Endometrial microvascular endothelial cells (primary cell): ENCODE data around the gene CHST15. TPM values are rescaled to one million over a fixed set of nuclear protein-coding genes. Genes with fewer than 3 reads are reported as not detected.

ENCODE experiments used
- in situ Hi-C: cut with HindIII; loops from 2 replicates; pipeline ENCODE4 v1.10.0; 2017; ENCODE audit warnings: low sequenced_read_pairs, low pct_unique_long_range_greater_than_20kb; ENCODE audit errors: inconsistent ontology term
- total RNA-seq: library from RNA; depleted of rRNA; stranded (reverse); fragments of >200 nt; gene quantifications from one replicate; pipeline ENCODE4 v1.2.3, GENCODE V29; 2015; ENCODE audit errors: inconsistent ontology term

CHST15 gene
- total RNA-seq, 1 donor from 2014 or later = 6.9 TPM

GRCh38 chr10:124025660-124026588 lies 67.5 kb downstream of the CHST15 start:
- in situ Hi-C loops = no loop called here

DNA sequence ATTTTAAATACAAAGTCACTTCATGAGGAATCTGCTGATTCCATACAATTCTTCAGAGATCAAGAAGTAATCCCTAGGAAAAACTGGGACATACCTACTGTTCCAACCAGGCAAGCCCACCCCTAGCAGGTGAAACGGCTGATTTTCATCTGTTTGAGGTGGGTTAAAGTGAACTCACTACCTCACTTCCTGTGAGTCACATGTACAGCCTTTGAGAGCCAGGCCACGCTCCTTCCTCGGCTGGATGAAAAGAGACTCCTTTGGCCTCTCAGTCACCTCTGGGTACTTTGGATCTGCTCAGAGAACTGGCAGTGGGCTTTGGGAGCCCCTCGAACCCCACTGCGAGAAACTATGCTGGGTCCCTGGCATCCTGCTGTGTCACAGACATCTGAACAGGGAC lies 68.2 kb downstream of the CHST15 start:
- in situ Hi-C loops = no loop called here

DNA sequence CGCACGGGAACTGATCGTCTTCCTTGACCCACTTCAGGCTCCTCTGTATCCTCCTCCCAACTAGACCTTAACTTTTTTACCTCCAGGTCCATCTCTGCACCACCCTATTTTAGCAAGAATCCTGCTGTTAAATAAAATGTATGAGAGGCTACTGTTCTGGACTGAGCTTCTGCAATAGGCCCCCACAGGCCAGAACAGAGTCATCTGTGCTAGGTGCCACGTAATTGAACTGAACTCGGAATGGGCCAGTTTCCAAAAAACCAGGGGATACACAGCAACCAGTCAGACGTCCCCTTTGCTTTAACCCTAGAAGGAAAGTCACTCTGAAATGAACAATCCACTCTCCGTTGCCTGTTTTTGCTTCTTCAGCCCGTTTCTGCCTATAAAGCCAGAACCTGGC lies 71.3 kb downstream of the CHST15 start:
- in situ Hi-C loops = no loop called here

GRCh38 chr10:124020981-124021815 lies 72.2 kb downstream of the CHST15 start:
- in situ Hi-C loops = no loop called here

DNA sequence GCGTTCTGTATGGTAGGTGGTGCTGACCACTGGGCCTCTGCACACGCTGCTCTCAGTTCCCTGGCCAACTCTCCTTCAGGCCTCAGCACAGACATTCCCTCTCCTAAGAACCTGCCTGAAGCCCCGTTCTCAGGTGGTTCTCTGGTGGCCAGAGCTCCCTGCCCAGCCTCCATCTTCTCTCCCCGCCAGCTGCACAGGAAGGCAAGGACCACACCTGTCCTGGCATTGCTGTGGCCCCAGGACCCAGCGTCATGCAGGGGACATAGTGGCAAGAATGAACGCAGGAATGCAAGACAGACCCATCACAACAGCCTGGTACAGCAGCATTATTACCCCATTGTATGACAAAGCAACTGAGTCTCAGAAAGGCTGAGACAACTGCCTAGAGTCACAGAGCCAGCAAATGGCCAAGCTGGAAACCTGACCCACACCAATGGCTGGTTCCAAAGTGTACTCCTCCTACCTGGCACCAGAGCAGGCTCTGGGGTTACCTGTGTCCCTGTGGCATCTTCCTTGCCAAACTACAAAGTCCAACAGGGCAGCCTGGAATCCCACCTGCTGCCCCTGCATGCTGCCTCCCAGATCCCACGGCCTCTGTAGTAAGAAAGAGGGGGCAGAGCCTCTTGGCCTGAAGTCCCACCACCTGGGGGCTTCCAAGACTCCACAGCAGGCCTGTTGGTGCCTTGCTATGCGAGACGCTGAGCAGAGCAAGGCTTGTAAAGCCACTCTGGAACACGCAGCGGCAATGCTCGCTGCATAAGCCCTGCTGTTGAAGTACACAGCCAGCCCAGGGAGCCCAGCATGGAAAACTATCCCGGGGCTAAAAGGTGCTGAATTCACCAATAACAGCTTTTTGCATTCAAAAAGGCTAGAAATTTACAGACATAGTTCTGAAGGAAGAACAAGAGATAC lies 73.3 kb downstream of the CHST15 start:
- in situ Hi-C loops = no loop called here

DNA sequence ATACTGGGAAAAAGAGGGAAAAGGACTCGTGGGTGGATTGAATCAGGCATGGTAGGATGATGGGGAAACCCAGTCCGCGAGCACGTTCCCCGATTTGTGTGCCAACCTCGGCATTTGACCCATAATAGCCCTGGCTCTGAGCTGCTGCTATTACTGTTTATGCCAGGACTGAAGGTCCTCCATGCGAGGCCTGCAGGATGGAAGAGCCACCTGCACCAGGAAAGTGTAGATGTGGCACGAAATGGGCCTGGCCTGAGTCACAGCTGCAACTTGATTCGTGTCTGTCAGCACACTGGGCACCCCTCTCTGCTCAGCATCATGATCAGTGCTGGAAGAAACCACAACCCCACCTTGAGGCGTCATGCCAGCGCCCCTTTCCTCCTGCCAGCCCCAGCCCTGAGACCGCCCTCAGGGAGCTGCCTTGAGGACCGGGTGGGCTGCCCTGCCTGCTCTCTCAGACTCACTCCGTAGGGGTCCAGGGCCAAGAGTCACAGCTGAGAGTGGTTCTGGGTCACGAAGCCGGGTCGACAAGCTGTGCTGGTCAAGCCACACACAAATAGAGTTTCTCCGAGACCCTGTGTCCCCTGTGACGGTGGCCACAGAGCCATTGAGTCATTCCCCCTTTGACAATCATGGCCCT lies 74.4 kb downstream of the CHST15 start:
- in situ Hi-C loops = no loop called here

DNA sequence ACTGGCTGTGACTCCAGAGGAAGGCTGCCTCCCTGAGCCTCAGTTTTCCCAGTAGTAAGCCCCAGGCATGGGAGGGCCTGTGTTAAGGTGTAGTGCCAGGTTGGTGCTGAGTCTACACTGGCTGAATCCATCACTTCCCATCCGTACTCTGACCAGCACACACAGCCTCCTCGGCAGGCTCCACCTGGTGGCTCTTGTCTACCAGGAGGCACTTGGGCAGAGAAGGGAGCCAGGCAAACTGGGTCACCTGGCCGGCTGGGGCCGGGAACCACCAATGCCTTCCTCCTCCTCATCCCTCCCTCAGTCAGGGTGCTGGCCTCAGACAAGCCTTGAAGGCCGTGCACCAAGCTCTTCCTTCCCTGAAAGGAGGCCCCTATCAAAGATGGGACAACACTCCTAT lies 75.7 kb downstream of the CHST15 start:
- in situ Hi-C loops = no loop called here

- in situ Hi-C loops = no loop called here
Observed at GRCh38 chr10:124016804-124017375, 76.5 kb downstream of the CHST15 start.

DNA sequence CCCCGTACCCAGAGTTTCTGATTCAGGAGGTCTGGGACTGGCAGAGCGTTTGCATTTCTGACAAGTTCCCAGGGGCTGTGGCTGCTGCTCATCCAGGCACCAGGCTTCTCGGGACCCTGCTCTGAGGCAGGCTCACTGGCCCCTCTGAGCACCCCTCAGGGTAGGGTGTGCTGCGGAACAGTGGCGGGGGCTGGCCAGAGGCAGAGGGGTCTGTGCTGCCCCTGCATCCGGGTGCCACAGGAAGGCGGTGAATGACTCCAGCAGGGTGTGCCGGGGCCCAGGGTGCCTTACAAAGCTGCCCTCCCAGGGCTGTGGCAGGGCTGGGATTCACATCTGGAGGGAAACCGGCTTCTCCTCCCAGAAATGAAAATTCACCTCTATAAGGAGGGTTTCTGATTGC lies 77.4 kb downstream of the CHST15 start:
- in situ Hi-C loops = no loop called here

- in situ Hi-C loops = no loop called here
Observed at GRCh38 chr10:124014416-124015154, 78.8 kb downstream of the CHST15 start.

GRCh38 chr10:124013916-124014315 lies 79.5 kb downstream of the CHST15 start:
- in situ Hi-C loops = no loop called here

GRCh38 chr10:124012991-124013390 lies 80.4 kb downstream of the CHST15 start:
- in situ Hi-C loops = no loop called here

GRCh38 chr10:124012583-124012982 lies 80.8 kb downstream of the CHST15 start:
- in situ Hi-C loops = no loop called here

DNA sequence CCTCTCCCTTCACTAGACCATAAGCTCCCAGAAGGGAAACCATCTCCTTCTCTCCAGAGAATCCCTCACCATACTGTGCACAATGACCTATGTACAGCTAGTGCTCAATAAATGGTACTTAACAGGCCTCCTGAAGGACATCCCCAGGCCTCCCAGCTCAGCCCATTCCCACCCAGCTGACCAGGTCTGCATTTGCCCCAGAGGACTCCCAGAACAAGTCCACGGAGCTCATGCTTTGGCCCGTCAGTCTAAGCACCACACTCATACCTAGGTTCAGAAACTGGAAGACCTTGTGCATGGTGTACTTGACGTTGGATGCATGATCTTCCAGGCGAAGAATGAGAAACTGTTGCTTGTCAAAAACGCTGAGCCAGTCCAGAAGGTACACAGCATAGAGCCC lies 81.3 kb downstream of the CHST15 start:
- in situ Hi-C loops = no loop called here

GRCh38 chr10:124011464-124011863 lies 81.9 kb downstream of the CHST15 start:
- in situ Hi-C loops = no loop called here

- in situ Hi-C loops = no loop called here
Observed at GRCh38 chr10:124010563-124011131, 82.8 kb downstream of the CHST15 start.

DNA sequence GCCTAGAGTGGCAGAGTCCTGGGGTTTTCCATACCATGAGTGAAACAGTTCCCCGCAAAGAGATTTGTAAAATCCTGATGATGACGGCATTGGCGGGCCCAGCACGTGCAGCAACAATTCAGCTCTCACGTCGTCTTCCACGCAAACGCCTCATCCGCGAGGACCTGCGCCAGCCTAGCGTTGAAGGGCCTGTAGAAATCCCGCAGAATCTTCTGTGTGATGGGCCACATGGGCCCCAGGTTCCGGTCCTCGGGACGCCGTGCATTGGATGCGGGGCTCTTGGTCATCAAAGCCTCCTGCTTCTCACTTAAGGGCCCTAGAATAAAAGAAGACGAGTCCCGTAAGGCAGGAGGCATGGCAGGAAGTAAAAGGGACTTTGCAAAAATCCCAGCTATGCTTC lies 83.4 kb downstream of the CHST15 start:
- in situ Hi-C loops = no loop called here
